Esophagus squamous epithelium (tissue), 4 donors: ENCODE measurements around the gene DIO3.

ENCODE experiments used
- CTCF ChIP-seq, 6 experiments: fragments of 450-650 bp in 4 of 6; fragments of 200-600 bp in 2 of 6; sonication (generic) in 2 of 6; IDR thresholded peaks; one replicate each; pipeline ENCODE4 v1.5.1; 2016 to 2019; ENCODE audit warnings: antibody characterized with exemption in 6 of 6, mild to moderate bottlenecking in 4 of 6, moderate library complexity in 4 of 6
- POLR2A ChIP-seq, 4 donors: fragments of 450-650 bp; IDR thresholded peaks; one replicate each; pipeline ENCODE4 v1.6.1; 2017; ENCODE audit warnings: antibody characterized with exemption in 4 of 4, mild to moderate bottlenecking in 4 of 4, moderate library complexity in 3 of 4

GRCh38 chr14:101602466-101602840, 41.2 kb downstream of the DIO3 start:
- no peak for TF ChIP-seq CTCF (IDR thresholded peaks at IDR 0.05)
- no peak for TF ChIP-seq POLR2A (IDR thresholded peaks at IDR 0.05)
